Transverse colon (tissue), 3 donors: ENCODE measurements around the gene PCNX1.

ENCODE experiments used
- EP300 ChIP-seq: sonication (generic); formaldehyde crosslinking; IDR thresholded peaks from one replicate; pipeline ENCODE4 v1.6.1; 2017; ENCODE audit warnings: antibody characterized with exemption, low read depth
- POLR2A ChIP-seq: fragments of 450-650 bp; IDR thresholded peaks from one replicate; pipeline ENCODE4 v1.6.1; 2016; ENCODE audit warnings: antibody characterized with exemption, mild to moderate bottlenecking, moderate library complexity
- TF ChIP-seq, protein P1 (sequence below), 5 experiments: fragments of 200-600 bp in 3 of 5; fragments of 450-650 bp in 2 of 5; sonication (generic) in 3 of 5; IDR thresholded peaks; 1 replicate in 2 of 5; 2 replicates in 3 of 5; pipeline ENCODE4 v1.5.1; 2016 to 2017; ENCODE audit warnings: antibody characterized with exemption in 5 of 5, inconsistent platforms in 3 of 5, mild to moderate bottlenecking in 2 of 5, moderate library complexity in 1 of 5

GRCh38 chr14:71115306-71115705 is 208.0 kb downstream of the PCNX1 start:
- TF ChIP-seq, protein P1, sequence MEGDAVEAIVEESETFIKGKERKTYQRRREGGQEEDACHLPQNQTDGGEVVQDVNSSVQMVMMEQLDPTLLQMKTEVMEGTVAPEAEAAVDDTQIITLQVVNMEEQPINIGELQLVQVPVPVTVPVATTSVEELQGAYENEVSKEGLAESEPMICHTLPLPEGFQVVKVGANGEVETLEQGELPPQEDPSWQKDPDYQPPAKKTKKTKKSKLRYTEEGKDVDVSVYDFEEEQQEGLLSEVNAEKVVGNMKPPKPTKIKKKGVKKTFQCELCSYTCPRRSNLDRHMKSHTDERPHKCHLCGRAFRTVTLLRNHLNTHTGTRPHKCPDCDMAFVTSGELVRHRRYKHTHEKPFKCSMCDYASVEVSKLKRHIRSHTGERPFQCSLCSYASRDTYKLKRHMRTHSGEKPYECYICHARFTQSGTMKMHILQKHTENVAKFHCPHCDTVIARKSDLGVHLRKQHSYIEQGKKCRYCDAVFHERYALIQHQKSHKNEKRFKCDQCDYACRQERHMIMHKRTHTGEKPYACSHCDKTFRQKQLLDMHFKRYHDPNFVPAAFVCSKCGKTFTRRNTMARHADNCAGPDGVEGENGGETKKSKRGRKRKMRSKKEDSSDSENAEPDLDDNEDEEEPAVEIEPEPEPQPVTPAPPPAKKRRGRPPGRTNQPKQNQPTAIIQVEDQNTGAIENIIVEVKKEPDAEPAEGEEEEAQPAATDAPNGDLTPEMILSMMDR (IDR thresholded peaks at IDR 0.05) = no peak
- no peak for TF ChIP-seq POLR2A
- TF ChIP-seq EP300 = no peak
